ENCODE data around the gene HDAC7. TPM values are rescaled to one million over a fixed set of nuclear protein-coding genes. Genes with fewer than 3 reads are reported as not detected.

HDAC7 gene
- total and polyA plus RNA-seq, 7 experiments from 2014 or later: 16.7 to 194 (median 153) TPM

DNA sequence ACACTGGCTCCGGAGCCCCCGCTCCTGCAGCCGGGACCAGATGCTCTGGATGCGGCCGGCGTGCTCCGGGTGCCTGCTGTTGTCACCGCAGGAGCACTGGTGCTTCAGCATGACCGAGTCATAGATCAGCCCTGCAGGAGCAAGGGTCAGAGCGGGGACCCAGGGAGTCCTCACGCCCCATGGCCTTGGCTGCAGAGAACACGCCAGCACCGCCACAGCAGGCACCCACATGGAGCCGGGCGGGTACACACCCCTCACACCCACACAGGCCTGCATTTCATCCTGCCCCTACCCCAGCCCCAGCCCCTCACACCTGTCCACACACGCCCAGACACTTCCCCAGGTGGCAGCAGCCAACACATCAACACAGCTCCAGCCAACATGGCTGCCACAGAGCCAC is 27.8 kb downstream of the HDAC7 start:
- no peaks in the 10 kb centered on the region for H3K4me1 ChIP-seq (ENCODE audit: control insufficient read depth in 2 of 2, insufficient read depth in 2 of 2, low read length in 2 of 2)
- H3K9me3 ChIP-seq (ENCODE audit: control insufficient read depth in 2 of 3, low read length in 3 of 3): no peaks in the 10 kb centered on the region
- Mint-ChIP-seq H3K36me3 (peaks cover 17 to 47% (median 27%) of the 10 kb centered on the region in 5 donors), H3K9me3 (no peaks in the 10 kb centered on the region), H3K4me3 (no peak overlapping the region), H3K27ac (peak overlapping the region in 3 of 9 donors; percentile 43 to 67 (median 62)), H3K4me1 (peaks cover 0 to 12% (median 2%) of the 10 kb centered on the region in 7 donors), H3K27me3 (no peaks in the 10 kb centered on the region)
- no peak for DNase-seq
- CTCF ChIA-PET: interaction anchor here (0.8 to 1.7 kb wide), 6 partner anchors 10 to 47 kb away, joined by 3 to 5 read pairs (median 4); no protein-coding TSS in a partner anchor
- peak overlapping the region; percentile 36 for H3K27ac ChIP-seq (ENCODE audit: low read depth, low read length)
- peaks cover 6 to 100% (median 62%) of the 10 kb centered on the region in 3 experiments for H3K36me3 ChIP-seq (ENCODE audit: control insufficient read depth in 2 of 3, insufficient read depth in 3 of 3, low read length in 3 of 3)
- no peak overlapping the region for H3K4me3 ChIP-seq (ENCODE audit: low read length)
- POLR2A ChIA-PET: no interaction called here
- no peaks in the 10 kb centered on the region for H3K27me3 ChIP-seq (ENCODE audit: control insufficient read depth in 2 of 2, insufficient read depth in 2 of 2, low read length in 2 of 2)
- ATAC-seq: no peak
- intact Hi-C loops (cut with micrococcal nuclease): no loop called here

DNA sequence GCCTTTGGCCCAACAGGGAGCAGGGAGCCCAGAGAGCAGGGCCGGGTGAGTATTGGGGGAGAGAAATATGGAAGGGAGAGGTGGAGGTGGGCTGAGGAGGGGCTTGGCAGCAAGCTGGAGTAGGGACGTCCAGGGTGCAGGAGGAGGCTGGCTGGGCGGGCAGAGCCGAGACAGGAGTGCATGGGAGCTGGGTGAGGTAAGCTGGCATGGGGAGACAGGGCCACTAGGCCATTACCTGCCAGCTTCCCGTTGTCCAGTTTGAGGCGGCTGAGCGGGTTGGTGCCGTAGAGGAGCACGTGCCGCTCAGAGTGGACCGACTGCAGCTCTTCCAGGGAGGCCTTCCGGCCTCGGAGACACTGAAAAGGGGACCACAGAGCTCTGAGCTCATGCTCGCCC is 28.4 kb downstream of the HDAC7 start:
- no peak overlapping the region for H3K4me3 Mint-ChIP-seq
- peaks cover 17 to 51% (median 27%) of the 10 kb centered on the region in 5 donors for H3K36me3 Mint-ChIP-seq
- ChIA-PET CTCF (interaction anchor here (0.8 to 1.5 kb wide), 5 partner anchors 13 to 50 kb away, joined by 3 to 4 read pairs (median 3); no protein-coding TSS in a partner anchor), POLR2A (no interaction called here)
- no peaks in the 10 kb centered on the region for H3K4me1 ChIP-seq (ENCODE audit: control insufficient read depth in 2 of 2, insufficient read depth in 2 of 2, low read length in 2 of 2)
- H3K27ac Mint-ChIP-seq: peak overlapping the region in 3 of 9 donors; percentile 41 to 58 (median 46)
- no peak overlapping the region for H3K27ac ChIP-seq (ENCODE audit: low read depth, low read length)
- intact Hi-C loops (cut with micrococcal nuclease): no loop called here
- DNase-seq: no peak
- no peak for ATAC-seq
- H3K9me3 Mint-ChIP-seq: no peaks in the 10 kb centered on the region
- H3K4me3 ChIP-seq (ENCODE audit: low read length): no peak overlapping the region
- H3K9me3 ChIP-seq (ENCODE audit: control insufficient read depth in 2 of 3, low read length in 3 of 3): no peaks in the 10 kb centered on the region
- H3K27me3 ChIP-seq (ENCODE audit: control insufficient read depth in 2 of 2, insufficient read depth in 2 of 2, low read length in 2 of 2): no peaks in the 10 kb centered on the region
- H3K4me1 Mint-ChIP-seq: peaks cover 0 to 12% (median 4%) of the 10 kb centered on the region in 7 donors
- peaks cover 6 to 100% (median 62%) of the 10 kb centered on the region in 3 experiments for H3K36me3 ChIP-seq (ENCODE audit: control insufficient read depth in 2 of 3, insufficient read depth in 3 of 3, low read length in 3 of 3)
- H3K27me3 Mint-ChIP-seq: no peaks in the 10 kb centered on the region

DNA sequence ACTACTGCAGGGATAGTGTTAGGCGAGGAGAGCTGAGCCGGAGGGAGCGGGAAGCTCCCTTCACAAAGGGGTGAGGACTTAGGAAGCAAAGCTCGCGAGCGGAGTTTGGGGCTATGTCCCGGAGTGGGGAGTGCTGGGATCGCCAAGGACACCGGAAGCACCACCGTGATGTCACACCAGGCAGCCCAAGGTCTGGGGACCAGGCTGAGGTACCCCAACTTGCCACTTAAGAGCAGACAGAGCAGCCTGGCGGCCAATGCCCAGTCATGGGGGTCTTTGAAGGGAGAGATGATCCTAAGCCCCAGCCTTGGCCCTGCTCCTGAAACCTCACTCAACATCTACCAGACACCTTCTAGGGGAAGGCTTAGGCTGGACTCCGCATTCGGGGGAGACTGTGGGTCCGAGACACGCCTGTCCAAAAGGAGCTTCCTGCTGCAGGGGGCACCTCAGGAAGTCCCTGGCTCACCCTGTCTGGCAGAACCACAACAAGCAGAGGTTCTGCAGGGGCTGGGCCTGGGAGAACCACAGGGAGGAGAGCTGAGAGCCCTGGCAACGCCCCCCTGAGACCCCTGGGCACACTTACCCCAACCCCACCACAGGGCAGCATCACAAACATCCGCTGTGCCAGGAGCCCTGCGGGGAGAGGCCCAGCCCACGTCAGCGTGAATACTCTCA is 28.9 kb downstream of the HDAC7 start:
- H3K36me3 Mint-ChIP-seq: peaks cover 17 to 54% (median 27%) of the 10 kb centered on the region in 5 donors
- peaks cover 0 to 12% (median 4%) of the 10 kb centered on the region in 7 donors for H3K4me1 Mint-ChIP-seq
- no peak for DNase-seq
- H3K9me3 ChIP-seq (ENCODE audit: control insufficient read depth in 2 of 3, low read length in 3 of 3): no peaks in the 10 kb centered on the region
- no peaks in the 10 kb centered on the region for H3K4me1 ChIP-seq (ENCODE audit: control insufficient read depth in 2 of 2, insufficient read depth in 2 of 2, low read length in 2 of 2)
- no peak overlapping the region for H3K4me3 Mint-ChIP-seq
- H3K27me3 Mint-ChIP-seq: no peaks in the 10 kb centered on the region
- H3K27me3 ChIP-seq (ENCODE audit: control insufficient read depth in 2 of 2, insufficient read depth in 2 of 2, low read length in 2 of 2): no peaks in the 10 kb centered on the region
- CTCF ChIA-PET: interaction anchor here (0.8 to 1.5 kb wide), 5 partner anchors 11 to 50 kb away, joined by 3 to 4 read pairs (median 4); no protein-coding TSS in a partner anchor
- intact Hi-C loops (cut with micrococcal nuclease): no loop called here
- peaks cover 6 to 100% (median 63%) of the 10 kb centered on the region in 3 experiments for H3K36me3 ChIP-seq (ENCODE audit: control insufficient read depth in 2 of 3, insufficient read depth in 3 of 3, low read length in 3 of 3)
- peak overlapping the region in 4 of 9 donors; percentile 42 to 58 (median 52) for H3K27ac Mint-ChIP-seq
- H3K27ac ChIP-seq (ENCODE audit: low read depth, low read length): no peak overlapping the region
- ATAC-seq: no peak
- H3K9me3 Mint-ChIP-seq: no peaks in the 10 kb centered on the region
- POLR2A ChIA-PET: no interaction called here
- no peak overlapping the region for H3K4me3 ChIP-seq (ENCODE audit: low read length)

DNA sequence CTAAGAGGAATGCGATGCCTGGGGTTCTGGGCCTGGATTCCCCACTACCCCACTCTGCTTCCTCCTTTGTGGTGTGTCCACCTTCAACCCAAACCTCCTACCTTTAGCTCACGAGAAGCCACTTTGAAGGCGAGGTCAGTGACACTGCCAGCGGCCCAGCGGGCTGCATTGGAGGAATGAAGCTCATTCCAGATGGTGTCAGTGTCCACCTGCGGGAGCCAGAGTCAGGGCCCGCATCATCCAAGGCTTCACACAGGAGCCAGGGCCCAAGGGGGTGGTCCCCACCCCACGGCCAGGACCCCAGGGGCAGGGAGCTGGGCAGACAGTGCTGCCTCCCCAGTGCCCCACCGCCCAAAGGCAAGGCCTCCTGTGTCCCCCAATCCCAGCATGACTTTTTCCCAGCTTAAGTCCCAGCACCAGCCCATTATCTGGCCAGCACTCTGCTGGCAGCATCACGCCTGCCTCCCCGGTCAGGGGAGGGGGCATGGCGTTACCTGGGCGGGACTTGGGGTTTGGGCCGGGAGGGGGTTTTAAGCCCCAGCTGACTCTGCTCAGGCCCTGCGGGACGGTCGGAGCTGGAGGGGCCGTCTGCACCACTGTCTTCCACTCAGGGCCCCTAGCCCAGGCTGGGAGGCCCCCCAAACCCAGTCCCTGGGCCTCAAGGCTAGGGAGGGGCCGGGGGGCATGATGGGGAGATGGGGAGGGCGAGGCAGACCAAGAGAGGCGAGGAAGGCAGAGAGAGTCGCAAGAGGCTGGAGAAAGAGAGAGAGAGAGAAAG is 29.8 kb downstream of the HDAC7 start:
- ATAC-seq (no peak), DNase-seq (no peak)
- Histone ChIP-seq H3K27me3 (ENCODE audit: control insufficient read depth in 2 of 2, insufficient read depth in 2 of 2, low read length in 2 of 2) (no peaks in the 10 kb centered on the region), H3K4me3 (ENCODE audit: low read length) (no peak overlapping the region), H3K4me1 (ENCODE audit: control insufficient read depth in 2 of 2, insufficient read depth in 2 of 2, low read length in 2 of 2) (no peaks in the 10 kb centered on the region), H3K27ac (ENCODE audit: low read depth, low read length) (no peak overlapping the region), H3K9me3 (ENCODE audit: control insufficient read depth in 2 of 3, low read length in 3 of 3) (no peaks in the 10 kb centered on the region), H3K36me3 (ENCODE audit: control insufficient read depth in 2 of 3, insufficient read depth in 3 of 3, low read length in 3 of 3) (peaks cover 6 to 100% (median 60%) of the 10 kb centered on the region in 3 experiments)
- Mint-ChIP-seq H3K27me3 (no peaks in the 10 kb centered on the region), H3K4me1 (peaks cover 0 to 12% (median 4%) of the 10 kb centered on the region in 7 donors), H3K36me3 (peaks cover 17 to 60% (median 27%) of the 10 kb centered on the region in 5 donors), H3K27ac (peak overlapping the region in 3 of 9 donors; percentile 31 to 73 (median 42)), H3K9me3 (no peaks in the 10 kb centered on the region), H3K4me3 (no peak overlapping the region)
- ChIA-PET POLR2A (interaction anchor here (1.1 to 1.6 kb wide), 2 partner anchors 12 to 15 kb away, joined by 4 to 5 read pairs; no protein-coding TSS in a partner anchor), CTCF (interaction anchor here (0.8 to 1.5 kb wide), 4 partner anchors 12 to 49 kb away, joined by 3 to 4 read pairs (median 4); no protein-coding TSS in a partner anchor)
- intact Hi-C loops (cut with micrococcal nuclease): no loop called here

DNA sequence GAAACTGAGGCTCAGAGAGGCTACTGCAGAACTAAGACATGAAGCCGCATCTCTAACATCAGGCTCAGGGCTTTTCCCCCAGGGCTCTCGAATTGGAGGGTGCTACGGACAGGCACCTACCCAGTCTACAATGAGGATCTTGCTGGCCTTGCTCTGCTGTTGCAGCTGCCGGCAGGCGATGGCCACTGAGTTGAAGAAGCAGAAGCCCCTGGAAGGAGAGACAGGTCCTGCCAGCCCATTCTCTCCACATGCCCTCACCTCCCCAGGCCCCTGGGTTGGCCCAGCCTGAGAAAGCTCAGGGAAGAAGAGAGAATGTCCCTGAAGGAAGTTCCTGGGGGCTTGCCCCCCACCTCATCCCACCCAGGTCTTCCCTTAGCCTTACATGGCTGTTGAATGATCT is 30.6 kb downstream of the HDAC7 start:
- no peaks in the 10 kb centered on the region for H3K9me3 ChIP-seq (ENCODE audit: control insufficient read depth in 2 of 3, low read length in 3 of 3)
- Mint-ChIP-seq H3K27ac (peak overlapping the region in 4 of 9 donors; percentile 5 to 73 (median 48)), H3K9me3 (no peaks in the 10 kb centered on the region), H3K27me3 (no peaks in the 10 kb centered on the region), H3K36me3 (peaks cover 17 to 62% (median 27%) of the 10 kb centered on the region in 5 donors), H3K4me3 (no peak overlapping the region), H3K4me1 (peaks cover 0 to 9% (median 4%) of the 10 kb centered on the region in 7 donors)
- H3K27ac ChIP-seq (ENCODE audit: low read depth, low read length): no peak overlapping the region
- ChIA-PET POLR2A (interaction anchor here (1.1 to 1.6 kb wide), 2 partner anchors 13 to 16 kb away, joined by 4 to 5 read pairs; no protein-coding TSS in a partner anchor), CTCF (interaction anchor here (0.8 to 1.4 kb wide), 3 partner anchors 9 to 49 kb away, joined by 3 to 4 read pairs (median 3); no protein-coding TSS in a partner anchor)
- H3K27me3 ChIP-seq (ENCODE audit: control insufficient read depth in 2 of 2, insufficient read depth in 2 of 2, low read length in 2 of 2): no peaks in the 10 kb centered on the region
- intact Hi-C loops (cut with micrococcal nuclease): no loop called here
- no peaks in the 10 kb centered on the region for H3K4me1 ChIP-seq (ENCODE audit: control insufficient read depth in 2 of 2, insufficient read depth in 2 of 2, low read length in 2 of 2)
- ATAC-seq (no peak), DNase-seq (no peak)
- peaks cover 6 to 100% (median 57%) of the 10 kb centered on the region in 3 experiments for H3K36me3 ChIP-seq (ENCODE audit: control insufficient read depth in 2 of 3, insufficient read depth in 3 of 3, low read length in 3 of 3)
- no peak overlapping the region for H3K4me3 ChIP-seq (ENCODE audit: low read length)

DNA sequence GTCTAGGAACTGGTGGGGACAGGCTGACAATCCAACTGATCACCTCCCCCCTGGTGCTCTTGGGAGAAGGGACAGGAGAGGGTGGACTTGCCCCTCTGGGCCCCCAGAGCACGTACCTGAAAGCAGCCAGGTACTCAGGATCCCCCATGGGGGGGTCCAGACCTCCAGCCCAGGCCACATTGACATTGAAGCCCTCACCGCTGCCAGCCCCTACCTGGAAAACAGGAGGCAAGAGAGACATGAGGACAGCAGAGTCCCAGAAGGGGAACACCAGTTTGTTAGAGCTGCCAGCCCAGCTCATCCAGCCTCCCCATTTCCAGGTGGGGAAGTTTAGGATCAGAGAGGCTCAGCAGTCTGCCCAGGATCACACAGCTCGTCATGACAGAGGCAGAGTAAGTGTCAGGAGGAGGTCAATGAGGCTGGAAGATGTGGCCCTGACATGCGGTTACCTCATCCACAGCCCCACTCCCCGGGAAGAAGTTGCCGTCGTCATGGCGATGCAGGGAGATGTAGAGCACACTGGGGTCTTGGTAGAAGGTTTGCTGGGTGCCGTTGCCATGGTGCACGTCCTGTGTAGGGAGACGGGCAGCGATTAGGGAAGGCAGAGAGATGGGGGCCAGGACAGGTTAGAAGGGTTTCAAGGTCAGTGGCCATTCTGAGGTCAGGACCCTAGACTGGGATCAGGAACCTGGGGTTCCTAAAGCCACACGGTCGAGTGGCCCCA is 31.9 kb downstream of the HDAC7 start:
- POLR2A ChIA-PET: interaction anchor here (1.6 kb wide), 1 partner anchor 14 kb away, joined by 5 read pairs; no protein-coding TSS in a partner anchor
- ATAC-seq (no peak), DNase-seq (no peak)
- Histone ChIP-seq H3K36me3 (ENCODE audit: control insufficient read depth in 2 of 3, insufficient read depth in 3 of 3, low read length in 3 of 3) (peaks cover 6 to 100% (median 53%) of the 10 kb centered on the region in 3 experiments), H3K4me3 (ENCODE audit: low read length) (no peak overlapping the region), H3K4me1 (ENCODE audit: control insufficient read depth in 2 of 2, insufficient read depth in 2 of 2, low read length in 2 of 2) (no peaks in the 10 kb centered on the region), H3K27me3 (ENCODE audit: control insufficient read depth in 2 of 2, insufficient read depth in 2 of 2, low read length in 2 of 2) (no peaks in the 10 kb centered on the region), H3K27ac (ENCODE audit: low read depth, low read length) (no peak overlapping the region), H3K9me3 (ENCODE audit: control insufficient read depth in 2 of 3, low read length in 3 of 3) (no peaks in the 10 kb centered on the region)
- Mint-ChIP-seq H3K27ac (peak overlapping the region in 6 of 9 donors; percentile 21 to 65 (median 38)), H3K9me3 (no peaks in the 10 kb centered on the region), H3K4me3 (no peak overlapping the region), H3K4me1 (peaks cover 0 to 6% (median 1%) of the 10 kb centered on the region in 7 donors), H3K36me3 (peaks cover 16 to 55% (median 20%) of the 10 kb centered on the region in 5 donors), H3K27me3 (no peaks in the 10 kb centered on the region)
- intact Hi-C loops (cut with micrococcal nuclease): no loop called here
- CTCF ChIA-PET: interaction anchor here (0.7 to 1.6 kb wide), 4 partner anchors 11 to 51 kb away, joined by 3 read pairs; no protein-coding TSS in a partner anchor

All from naive thymus-derived CD4-positive, alpha-beta T cell (primary cell).